NCI-H1436 (cell line): ENCODE measurements around the gene MROH2A.

Experiments used
- DNase-seq: peaks from one replicate; lab custom pipeline; 2025; lab: John Stamatoyannopoulos, UW

The MROH2A gene

DNA sequence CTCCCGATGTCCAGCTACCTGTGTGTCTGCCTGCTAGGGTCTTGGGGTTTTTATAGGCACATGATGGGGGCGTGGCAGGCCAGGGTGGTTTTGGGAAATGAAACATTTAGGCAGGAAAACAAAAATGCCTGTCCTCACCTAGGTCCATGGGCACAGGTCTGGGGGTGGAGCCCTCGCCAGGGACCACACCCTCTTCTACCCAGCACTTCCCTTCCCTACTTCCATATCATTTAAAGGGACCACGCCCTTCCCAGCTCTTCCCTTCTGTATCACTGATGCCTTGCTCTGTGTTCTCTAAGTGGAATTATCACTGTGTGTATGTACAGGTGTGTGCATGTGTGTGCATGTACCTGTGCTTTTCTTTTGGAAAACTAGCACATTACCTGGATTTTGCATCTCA lies 11.7 kb upstream of the MROH2A start:
- no peak for DNase-seq

DNA sequence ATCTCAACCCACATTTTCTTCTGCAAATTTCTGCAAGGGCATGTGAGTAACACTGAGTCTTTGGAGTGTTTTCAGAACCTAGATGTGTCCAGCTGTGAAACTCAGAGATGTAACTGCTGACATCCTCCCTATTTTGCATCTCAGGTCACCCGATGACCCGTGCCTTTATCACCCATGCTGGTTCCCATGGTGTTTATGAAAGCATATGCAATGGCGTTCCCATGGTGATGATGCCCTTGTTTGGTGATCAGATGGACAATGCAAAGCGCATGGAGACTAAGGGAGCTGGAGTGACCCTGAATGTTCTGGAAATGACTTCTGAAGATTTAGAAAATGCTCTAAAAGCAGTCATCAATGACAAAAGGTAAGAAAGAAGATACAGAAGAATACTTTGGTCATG lies 10.1 kb upstream of the MROH2A start:
- DNase-seq: no peak

DNA sequence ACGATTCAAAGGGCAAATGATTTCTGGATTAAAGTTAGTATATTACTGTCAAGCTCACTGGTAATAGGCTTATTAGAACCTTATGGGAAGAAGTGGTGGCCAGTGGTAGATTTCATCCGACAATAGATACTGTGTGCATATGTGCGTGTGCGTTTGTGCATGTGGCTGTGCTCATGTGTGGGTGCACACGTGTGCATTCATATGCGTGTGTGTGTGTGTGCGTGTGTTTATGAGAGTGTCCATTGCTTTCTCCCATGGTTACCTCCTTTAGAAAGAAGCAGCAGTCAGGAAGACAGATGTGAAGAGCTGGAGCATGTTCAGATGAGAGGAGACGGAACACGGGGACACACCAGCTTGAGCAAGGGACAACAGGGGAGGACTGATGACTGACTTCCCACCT lies 8.9 kb upstream of the MROH2A start:
- DNase-seq: no peak

DNA sequence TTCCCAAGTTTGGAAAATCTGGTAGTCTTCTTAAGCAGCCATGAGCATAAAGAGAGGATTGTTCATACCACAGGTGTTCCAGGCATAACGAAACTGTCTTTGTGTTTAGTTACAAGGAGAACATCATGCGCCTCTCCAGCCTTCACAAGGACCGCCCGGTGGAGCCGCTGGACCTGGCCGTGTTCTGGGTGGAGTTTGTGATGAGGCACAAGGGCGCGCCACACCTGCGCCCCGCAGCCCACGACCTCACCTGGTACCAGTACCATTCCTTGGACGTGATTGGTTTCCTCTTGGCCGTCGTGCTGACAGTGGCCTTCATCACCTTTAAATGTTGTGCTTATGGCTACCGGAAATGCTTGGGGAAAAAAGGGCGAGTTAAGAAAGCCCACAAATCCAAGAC lies 6.0 kb upstream of the MROH2A start:
- DNase-seq: no peak

DNA sequence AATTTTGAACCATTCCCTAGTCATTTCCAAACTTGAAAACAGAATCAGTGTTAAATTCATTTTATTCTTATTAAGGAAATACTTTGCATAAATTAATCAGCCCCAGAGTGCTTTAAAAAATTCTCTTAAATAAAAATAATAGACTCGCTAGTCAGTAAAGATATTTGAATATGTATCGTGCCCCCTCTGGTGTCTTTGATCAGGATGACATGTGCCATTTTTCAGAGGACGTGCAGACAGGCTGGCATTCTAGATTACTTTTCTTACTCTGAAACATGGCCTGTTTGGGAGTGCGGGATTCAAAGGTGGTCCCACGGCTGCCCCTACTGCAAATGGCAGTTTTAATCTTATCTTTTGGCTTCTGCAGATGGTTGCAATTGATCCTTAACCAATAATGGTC lies 5.5 kb upstream of the MROH2A start:
- DNase-seq: no peak

DNA sequence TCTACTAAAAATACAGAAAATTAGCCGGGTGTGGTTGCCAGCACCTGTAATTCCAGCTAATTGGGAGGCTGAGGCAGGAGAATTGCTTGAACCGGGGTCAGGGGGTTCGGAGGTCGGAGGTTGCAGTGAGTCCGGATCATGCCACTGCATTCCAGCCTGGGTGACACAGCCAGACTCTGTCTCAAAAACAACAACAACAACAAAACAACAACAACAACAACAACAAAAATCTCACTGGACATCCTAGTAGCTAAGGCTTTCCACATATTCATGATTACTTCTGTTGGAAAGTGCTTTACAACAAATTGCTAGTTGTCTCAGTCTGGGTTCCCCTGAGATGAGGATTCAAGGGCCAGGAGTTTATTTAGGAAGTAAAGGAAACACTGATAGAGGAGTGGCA lies 4.3 kb upstream of the MROH2A start:
- DNase-seq: no peak

DNA sequence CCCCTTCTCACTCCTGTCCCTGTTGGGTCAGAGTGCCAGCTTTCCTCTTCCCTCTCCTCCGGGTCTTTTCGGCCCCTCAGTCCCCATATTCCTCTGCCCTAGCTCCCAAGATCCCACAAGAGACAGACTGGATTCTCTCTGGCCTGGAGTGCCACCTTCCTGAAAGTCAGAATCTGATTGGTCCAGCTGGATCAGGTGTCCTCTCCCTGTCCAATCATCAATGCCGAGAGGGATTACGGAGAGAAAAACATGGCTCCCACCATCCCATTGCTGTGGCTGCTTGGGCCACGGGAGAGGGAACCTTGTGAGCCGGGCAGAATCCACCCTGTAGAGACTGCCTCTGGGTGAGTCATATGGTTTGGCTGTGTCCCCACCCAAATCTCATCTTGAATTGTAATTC lies 2.7 kb upstream of the MROH2A start:
- no peak for DNase-seq

DNA sequence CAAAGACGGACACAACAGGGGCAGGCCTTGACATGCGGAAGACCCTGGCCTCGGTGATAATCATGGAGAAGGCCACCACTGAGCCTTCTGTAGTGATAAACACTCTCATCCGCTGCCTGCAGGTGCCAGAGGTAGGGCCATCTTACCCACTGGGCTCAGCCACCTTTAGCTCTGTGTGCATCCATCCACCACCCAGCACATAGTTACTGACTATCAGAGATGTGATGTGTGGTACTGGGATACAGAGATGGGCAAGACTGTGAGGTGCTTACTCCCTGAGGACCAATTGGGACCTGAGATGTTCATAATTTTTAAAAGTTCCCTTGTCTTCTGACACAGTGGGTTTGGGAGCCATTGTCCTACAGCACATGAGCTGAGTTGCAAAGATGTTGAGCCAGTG lies 1.6 kb downstream of the MROH2A start:
- DNase-seq: no peak

DNA sequence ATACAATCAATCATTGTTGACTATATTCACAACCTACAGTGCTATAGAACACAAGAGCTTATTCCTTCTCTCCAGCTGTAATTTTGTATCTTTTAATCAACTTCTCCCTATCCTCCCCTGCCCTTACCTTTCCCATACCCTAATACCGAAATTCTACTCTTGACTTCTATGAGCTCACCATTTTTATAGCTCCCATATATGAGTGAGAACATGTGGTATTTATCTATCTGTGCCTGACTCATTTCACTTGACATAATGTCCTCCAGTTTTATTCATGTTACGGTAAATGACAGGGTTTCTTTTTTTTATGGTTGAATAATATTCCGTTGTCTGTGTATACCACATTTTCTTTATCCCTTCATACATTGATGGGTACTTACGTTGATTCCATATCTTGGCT lies 2.6 kb downstream of the MROH2A start:
- DNase-seq: no peak

DNA sequence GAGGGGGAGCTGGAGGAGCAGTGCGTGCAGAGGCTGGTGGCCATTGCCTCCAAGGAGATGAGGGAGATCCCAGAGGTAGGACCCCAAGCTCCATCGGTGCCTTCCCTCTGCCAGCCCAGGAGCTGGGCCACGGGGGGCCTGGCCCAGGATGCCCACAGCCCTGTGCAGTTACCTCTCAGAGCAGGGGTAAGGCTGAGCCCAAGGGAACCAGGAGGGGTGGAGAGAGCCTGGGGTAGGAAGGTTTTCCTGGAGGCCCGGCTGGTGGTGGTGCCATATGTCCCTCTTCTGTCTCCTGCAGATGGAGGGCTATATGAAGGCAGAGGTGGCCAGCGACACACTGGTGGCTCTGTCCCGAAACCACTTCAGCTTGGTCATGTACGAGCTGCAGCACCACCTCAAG lies 11.4 kb downstream of the MROH2A start:
- DNase-seq: no peak

DNA sequence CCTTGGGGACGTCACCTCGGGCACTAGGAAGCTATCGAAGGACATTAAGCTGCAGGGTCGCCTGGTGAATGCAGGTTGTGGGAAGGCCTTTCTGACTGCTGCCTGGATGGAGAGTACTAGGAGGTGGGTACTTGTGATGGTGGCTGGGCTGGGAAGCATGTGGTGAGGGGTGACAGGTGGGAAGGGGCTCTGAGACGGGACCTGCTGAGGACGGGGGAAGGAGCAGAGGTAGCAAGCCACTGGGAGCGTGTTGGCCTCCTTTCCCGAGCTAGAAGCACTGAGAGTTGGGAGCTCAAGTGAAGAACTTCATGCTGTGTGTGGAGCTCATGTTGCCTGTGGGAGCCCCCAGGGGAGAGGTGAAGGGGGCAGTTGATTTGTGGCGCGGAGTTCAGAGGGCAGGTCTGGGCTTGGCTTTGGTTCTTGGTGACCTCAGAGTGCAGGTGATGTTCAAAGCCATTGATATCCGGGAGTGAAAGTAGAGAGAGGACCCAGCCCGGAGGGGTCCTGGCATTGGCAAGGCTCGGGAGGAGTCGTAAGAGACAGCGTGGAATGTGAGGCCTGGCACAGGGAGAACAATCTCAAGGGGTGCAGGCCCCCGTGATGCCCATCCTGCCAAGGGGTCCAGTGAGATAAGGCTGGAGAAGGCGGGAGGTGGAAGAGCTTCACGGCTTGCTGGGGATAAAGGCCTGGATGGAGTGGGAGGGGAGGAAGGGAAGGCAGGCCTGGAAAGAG lies 13.2 kb downstream of the MROH2A start:
- no peak for DNase-seq

DNA sequence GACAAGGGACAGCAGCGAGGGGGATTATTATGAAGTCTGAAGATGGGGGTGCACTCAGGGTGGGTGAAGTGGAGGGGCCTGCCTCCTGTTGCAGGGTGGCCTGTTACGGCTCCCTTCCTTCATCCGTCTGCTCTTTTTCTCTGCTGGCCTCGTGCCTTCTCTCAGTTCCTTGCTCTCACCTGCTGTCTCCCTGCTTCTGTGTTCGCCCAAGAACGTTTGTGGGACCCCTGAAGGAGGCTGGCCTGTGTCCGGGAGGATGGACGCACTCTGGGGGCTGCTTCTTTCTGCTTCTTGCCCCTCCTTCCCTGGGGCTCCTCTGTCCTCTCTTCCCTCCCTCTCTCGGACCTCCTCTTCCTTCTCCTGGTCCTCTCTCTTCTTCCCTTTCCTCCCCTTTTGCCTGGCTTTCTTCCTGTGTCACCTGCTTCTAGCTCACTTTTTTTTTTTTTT lies 13.8 kb downstream of the MROH2A start:
- DNase-seq: no peak

DNA sequence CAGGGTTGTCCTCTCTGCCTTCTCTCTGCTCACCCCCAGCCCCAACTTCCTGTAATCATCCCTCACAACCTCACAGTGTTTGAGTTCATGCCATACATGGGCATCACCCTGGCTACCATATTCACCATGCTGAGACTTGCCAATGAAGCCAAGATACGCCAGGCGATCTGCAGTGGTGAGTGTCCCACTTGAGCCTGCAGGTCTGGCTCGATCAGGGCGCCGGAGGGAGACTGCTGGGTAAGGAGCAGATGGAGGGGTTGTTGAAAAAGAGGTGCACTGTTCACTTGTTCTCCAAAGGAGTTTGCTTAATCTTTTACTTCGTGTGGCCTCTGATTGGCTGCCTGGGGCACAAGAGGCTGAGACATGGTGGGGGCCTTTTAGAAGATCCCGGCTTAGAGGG lies 14.6 kb downstream of the MROH2A start:
- no peak for DNase-seq

DNA sequence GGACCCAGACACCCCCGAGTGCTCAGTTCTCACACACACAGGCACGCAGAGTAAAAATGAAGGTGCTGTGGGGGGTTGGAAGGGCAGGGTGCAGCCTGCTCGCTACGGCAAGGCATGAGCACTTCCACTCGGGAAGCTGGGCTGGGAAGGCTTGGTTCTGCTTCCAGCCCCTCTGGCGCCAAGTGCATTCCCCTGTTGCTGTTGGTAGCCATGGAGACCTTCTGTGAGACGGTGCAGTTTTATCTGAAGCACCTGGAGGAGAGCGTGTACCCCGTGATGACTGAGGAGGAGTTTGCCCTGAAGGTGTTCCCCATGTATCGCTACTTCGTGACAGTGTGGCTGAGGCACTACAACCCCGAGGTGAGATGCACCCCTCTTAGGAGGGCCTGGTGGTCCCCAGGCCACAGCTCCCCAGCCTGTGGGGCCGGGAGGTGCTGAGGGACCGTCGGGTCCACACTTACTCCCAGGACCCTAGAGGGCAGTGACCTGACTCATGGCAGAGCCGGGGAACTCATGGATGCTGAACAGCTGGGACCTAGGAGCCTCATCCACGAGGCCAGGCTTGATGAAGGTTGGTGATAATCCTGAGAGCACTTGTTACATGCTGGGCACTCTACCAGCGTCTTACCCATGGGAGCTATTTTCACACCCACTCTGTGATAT lies 15.5 kb downstream of the MROH2A start:
- DNase-seq: no peak

DNA sequence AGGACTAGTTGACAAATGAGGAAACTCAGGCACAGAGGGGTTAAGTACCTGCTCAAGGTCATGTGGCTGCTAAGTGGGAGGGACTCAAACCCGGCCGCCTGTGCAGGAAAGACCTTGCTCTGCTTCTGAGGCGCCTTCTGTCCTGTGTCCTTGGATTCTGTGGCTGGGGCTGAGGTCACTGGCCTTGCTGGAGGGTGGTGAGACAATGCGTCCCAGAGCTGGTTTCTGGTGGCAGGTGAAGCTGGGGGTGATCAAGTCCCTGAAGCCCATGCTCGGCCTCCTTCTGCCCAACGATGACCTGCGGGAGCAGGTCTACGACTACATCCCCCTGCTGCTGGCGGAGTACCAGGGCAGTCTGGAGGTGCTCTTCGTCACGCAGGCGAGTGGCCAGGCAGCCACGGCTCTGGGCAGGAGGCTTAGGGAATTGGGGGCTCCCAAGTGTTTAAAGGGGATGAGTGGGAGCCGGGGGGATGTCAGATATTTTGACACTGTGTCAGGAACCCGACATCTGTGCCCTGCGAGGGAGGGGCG lies 16.1 kb downstream of the MROH2A start:
- no peak for DNase-seq

DNA sequence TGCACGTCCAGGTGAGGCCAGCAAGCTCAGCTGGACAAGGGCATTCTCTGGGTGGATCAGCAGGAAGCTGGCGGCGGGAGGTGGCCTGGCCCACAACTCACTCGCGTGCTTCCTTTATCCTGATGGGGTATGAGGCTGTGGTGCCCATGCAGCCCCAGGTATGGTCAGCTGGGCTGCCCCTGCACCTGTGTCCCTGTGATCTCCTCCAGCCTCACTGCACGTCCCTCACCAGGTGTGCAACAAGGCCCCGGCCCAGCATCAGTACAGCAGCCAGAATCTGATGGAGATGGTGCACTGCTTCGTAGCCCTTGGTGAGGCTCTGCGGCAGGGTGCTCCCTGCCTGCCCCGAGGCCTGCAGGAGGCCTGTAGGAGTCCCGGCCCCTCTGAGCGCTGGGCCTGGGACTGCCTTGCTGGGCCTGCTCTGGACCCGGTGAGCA lies 17.6 kb downstream of the MROH2A start:
- no peak for DNase-seq

DNA sequence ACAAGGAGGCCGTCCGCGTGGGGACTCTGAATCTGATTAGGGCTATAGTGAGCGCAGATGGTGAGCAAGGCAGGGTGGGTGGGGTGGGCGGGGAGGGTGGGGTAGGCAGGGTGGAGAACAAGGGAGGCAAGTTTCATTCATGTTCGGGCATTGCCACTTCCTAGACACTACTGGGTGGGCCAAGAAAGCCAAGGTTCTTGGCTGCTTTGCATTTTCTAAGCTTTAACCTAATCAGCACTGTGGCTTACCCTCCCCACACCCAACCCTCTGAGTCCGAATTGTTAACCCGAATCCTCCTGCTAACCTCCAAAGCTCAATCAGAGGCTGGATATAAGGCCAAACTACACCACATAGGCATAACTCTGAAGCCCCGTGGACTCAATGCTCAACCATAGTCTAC lies 18.1 kb downstream of the MROH2A start:
- no peak for DNase-seq

DNA sequence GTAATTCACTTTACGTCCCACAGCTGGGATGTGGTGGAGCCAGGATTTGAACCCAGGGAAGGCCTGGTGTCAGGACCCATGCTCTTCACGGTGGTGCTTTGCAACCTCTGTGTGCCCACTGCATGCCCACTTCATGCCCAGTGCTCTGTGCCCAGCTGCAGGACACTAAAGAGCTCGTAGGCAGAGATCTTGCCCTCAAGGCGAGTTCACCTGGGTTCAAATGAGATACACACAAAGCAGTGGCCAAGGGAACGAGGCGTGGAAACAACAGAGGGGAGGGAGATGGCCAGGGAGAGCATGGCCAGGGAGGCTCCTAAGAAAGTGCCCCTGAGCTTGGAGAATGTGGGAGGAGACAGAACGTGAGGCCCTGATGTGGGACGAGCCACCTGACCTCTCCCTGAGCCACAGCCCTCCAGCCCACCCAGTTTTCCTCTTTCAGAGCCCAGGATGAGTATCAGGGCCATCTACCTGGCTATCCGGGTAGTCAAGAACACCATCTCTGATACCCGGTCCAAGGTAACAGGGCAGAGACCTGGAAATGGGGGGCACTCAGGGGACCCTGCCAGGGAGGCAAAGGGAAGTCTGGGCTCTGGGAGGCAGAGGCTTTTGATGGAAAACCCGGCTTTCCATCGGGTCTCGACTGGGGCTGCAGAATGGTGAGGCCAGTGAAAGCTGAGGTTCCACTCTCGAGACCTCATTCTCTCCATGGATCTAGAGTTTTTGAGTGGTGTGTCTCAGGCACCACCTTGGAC lies 20.4 kb downstream of the MROH2A start:
- no peak for DNase-seq

DNA sequence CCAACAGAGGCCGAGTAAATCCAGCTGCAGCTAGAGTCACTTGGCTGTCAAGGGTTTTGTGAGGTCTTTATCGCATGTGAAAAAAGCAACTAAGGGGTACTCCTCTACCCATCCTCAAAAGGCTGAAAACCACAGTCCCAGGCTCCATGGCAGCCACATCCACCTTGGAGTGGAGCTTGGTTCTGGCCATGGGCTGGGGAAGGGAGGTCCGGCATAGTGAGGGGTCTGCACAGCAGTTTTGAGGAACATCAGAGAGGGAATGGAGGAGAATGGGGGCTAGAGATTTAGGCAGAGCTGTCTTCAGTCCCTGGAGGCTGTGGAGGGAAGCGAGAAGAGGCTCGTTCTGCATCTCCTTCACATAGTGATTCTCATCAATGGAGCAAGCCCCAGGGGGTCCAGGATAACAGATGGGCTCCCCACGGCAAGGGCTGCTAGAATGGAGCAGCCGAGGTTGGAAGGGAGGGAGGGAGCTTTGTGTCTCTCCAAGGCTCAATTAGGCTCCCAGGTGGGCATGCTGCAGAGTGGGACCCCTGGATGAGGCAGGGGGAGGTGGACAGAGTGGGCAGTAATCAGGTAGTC lies 21.0 kb downstream of the MROH2A start:
- DNase-seq: no peak

DNA sequence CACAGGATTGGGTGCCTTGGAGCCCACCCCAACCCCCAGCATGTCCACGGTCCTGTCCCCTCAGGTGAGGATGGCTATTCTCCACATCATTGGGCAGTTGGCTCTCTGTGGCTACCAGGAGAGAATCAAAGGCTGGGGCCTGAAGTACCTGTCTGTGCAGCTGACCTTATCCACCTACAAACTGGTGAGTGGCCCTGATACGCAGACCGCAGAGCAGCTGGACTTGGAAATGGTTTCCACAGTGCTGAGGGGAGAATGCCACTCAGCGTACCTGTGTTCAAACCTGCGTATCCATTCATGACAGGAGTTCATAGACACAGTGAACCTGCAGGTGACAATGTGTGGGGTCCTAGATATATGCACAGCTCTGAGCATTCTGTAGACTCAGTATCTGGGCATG lies 21.6 kb downstream of the MROH2A start:
- DNase-seq: no peak

DNA sequence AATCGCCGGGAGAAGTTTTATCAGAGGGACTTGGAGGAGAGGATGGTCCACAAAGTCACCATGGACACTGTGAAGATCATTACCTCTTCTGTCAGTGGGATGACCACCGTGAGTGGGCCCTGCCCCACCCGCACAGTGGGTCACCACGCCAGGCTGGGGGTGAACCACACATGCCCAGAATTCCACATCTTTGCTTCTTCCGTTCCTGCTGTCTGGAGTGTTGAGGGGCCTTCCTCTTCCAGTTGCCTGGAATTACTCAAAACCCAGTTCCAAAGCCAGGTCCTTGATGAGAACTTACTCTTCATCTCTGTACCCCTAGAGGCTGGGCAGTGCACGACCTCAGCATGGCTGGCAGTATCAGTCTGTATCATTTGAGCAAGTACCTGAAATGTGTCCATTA lies 22.1 kb downstream of the MROH2A start:
- DNase-seq: no peak

DNA sequence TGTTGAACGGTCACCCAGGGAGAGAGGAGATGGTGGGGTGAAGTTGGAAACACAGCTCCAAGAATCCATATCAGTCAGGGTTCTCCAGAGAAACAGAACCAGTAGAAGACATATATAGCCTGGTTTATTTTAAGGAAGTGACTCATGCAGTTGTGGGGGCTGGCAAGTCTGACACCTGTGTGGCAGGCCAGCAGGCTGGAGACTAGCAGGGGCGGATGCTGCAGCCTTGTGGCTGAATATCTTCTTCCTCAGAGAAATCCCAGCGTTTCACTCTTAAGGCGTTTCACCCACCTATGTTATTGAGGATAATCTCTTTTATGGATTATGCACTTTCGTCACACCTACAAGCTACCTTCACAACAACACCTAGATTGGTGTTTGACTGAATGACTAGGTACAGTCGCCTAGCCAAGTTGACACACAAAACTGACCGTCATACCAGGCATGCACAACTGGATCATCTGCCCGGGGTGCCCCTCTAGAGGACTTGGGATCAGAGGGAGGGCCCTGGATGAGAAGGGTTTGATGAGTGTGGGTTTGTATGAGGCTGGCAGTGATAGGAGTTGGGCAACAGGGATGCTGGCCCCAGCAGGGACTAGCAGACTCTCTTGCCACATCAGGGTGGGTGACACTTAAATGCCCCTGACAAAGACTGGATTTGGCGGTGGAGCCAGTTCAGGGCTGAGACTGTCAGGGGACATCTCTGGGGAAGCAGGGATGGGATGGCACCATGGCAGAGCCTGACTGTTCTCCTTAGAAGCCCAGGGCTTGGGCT lies 23.4 kb downstream of the MROH2A start:
- no peak for DNase-seq
